ENCODE data around the gene CHPT1. TPM values are rescaled to one million over a fixed set of nuclear protein-coding genes. Genes with fewer than 3 reads are reported as not detected.

CHPT1 gene
- total and polyA plus RNA-seq, 3 donors from 2014 or later, result 150 to 267 (median 154) TPM

GRCh38 chr12:101713059-101713682 is 15.7 kb downstream of the CHPT1 start:
- Histone ChIP-seq H3K36me3 (ENCODE audit: low read depth, missing control alignments) (no peaks in the 10 kb centered on the region), H3K4me3 (no peak overlapping the region), H3K9me3 (no peaks in the 10 kb centered on the region), H3K27ac (peak overlapping the region; percentile 22 to 76), H3K27me3 (no peaks in the 10 kb centered on the region), H3K4me1 (peaks cover 14% of the 10 kb centered on the region)
- DNase-seq, result peak; percentile 85
- intact Hi-C loops (cut with DNase I; ENCODE audit: low total_unique reads), result no loop called here
- 19 to 47% methylated on average over 5 of the region's 5 CpGs for WGBS, 2 donors
- no peak for TF ChIP-seq CTCF (IDR thresholded peaks at IDR 0.05)
- no peak for TF ChIP-seq POLR2A (IDR thresholded peaks at IDR 0.05)

- WGBS, 2 donors, result 70 to 73% methylated on average over 2 of the region's 2 CpGs
- Histone ChIP-seq H3K4me3 (no peak overlapping the region), H3K4me1 (peaks cover 14% of the 10 kb centered on the region), H3K27ac (peak overlapping the region; percentile 22 to 76), H3K9me3 (no peaks in the 10 kb centered on the region), H3K27me3 (no peaks in the 10 kb centered on the region), H3K36me3 (ENCODE audit: low read depth, missing control alignments) (no peaks in the 10 kb centered on the region)
- DNase-seq, result no peak
- TF ChIP-seq POLR2A (IDR thresholded peaks at IDR 0.05) (no peak), CTCF (IDR thresholded peaks at IDR 0.05) (no peak)
- intact Hi-C loops (cut with DNase I; ENCODE audit: low total_unique reads), result no loop called here
Measured at GRCh38 chr12:101713930-101714329, 16.5 kb downstream of the CHPT1 start.

- intact Hi-C loops (cut with DNase I; ENCODE audit: low total_unique reads), result no loop called here
- TF ChIP-seq POLR2A (IDR thresholded peaks at IDR 0.05), result no peak
- TF ChIP-seq CTCF (IDR thresholded peaks at IDR 0.05), result no peak
- Histone ChIP-seq H3K27ac (peak overlapping the region in 1 of 2 donors; percentile 76), H3K27me3 (no peaks in the 10 kb centered on the region), H3K36me3 (ENCODE audit: low read depth, missing control alignments) (no peaks in the 10 kb centered on the region), H3K4me1 (peaks cover 14% of the 10 kb centered on the region), H3K4me3 (no peak overlapping the region), H3K9me3 (no peaks in the 10 kb centered on the region)
- DNase-seq, result no peak
- 79 to 89% methylated on average over 3 of the region's 3 CpGs for WGBS, 2 donors
Measured at GRCh38 chr12:101714877-101715444, 17.5 kb downstream of the CHPT1 start.

- Histone ChIP-seq H3K4me1 (peaks cover 6% of the 10 kb centered on the region), H3K36me3 (ENCODE audit: low read depth, missing control alignments) (no peaks in the 10 kb centered on the region), H3K27me3 (no peaks in the 10 kb centered on the region), H3K4me3 (no peak overlapping the region), H3K9me3 (no peaks in the 10 kb centered on the region), H3K27ac (no peak overlapping the region)
- no peak for DNase-seq
- TF ChIP-seq CTCF (IDR thresholded peaks at IDR 0.05) (no peak), POLR2A (IDR thresholded peaks at IDR 0.05) (no peak)
- intact Hi-C loops (cut with DNase I; ENCODE audit: low total_unique reads), result no loop called here
Measured at GRCh38 chr12:101719566-101719965, 22.1 kb downstream of the CHPT1 start.

GRCh38 chr12:101720118-101720517 is 22.7 kb downstream of the CHPT1 start:
- no peak for TF ChIP-seq POLR2A (IDR thresholded peaks at IDR 0.05)
- TF ChIP-seq CTCF (IDR thresholded peaks at IDR 0.05), result no peak
- Histone ChIP-seq H3K4me3 (no peak overlapping the region), H3K36me3 (ENCODE audit: low read depth, missing control alignments) (no peaks in the 10 kb centered on the region), H3K4me1 (peaks cover 3% of the 10 kb centered on the region), H3K27ac (no peak overlapping the region), H3K27me3 (no peaks in the 10 kb centered on the region), H3K9me3 (no peaks in the 10 kb centered on the region)
- intact Hi-C loops (cut with DNase I; ENCODE audit: low total_unique reads), result no loop called here
- DNase-seq, result no peak
